GM23248 (cell line): Measurements from ENCODE around the gene MCOLN1. TPM values are rescaled to one million over a fixed set of nuclear protein-coding genes. Genes with fewer than 3 reads are reported as not detected.
"Not testable (repeated sequence)": the region's sequence is repeated elsewhere in the genome, so short reads cannot be mapped to it uniquely, and the experiment has no call there.

ENCODE experiments used
- DNase-seq: peaks from one replicate; pipeline ENCODE4 v3.0.0-alpha.2; 2015
- H2AFZ ChIP-seq: fragments of 200-600 bp; sonication (generic); 2 replicates; pipeline ENCODE4 v1.6.1; 2016; ENCODE audit warnings: antibody characterized with exemption
- H3F3A ChIP-seq: fragments of 200-600 bp; sonication (generic); 2 replicates; pipeline ENCODE4 v1.6.1; 2016; ENCODE audit warnings: mild to moderate bottlenecking, antibody characterized with exemption, mixed run types; ENCODE audit not compliant: insufficient read depth
- H3K27ac ChIP-seq: fragments of 200-600 bp; sonication (generic); 2 replicates; pipeline ENCODE4 v1.5.1; 2016; ENCODE audit warnings: mild to moderate bottlenecking
- H3K27me3 ChIP-seq: fragments of 200-600 bp; sonication (generic); replicated peaks from 2 replicates; pipeline ENCODE4 v1.6.1; 2016; ENCODE audit warnings: mild to moderate bottlenecking; ENCODE audit not compliant: insufficient read depth
- H3K36me3 ChIP-seq: fragments of 200-600 bp; sonication (generic); 2 replicates; pipeline ENCODE4 v1.6.1; 2016; ENCODE audit warnings: low read depth, mild to moderate bottlenecking
- H3K4me1 ChIP-seq: fragments of 200-600 bp; sonication (generic); 2 replicates; pipeline ENCODE4 v1.6.1; 2016; ENCODE audit warnings: mild to moderate bottlenecking; ENCODE audit not compliant: insufficient read depth
- H3K4me2 ChIP-seq: fragments of 200-600 bp; sonication (generic); one replicate; pipeline ENCODE4 v1.6.1; 2016; ENCODE audit warnings: mild to moderate bottlenecking; ENCODE audit not compliant: unreplicated experiment
- H3K4me3 ChIP-seq: fragments of 200-600 bp; sonication (generic); 2 replicates; pipeline ENCODE4 v1.5.1; 2016; ENCODE audit warnings: mild to moderate bottlenecking
- H3K79me2 ChIP-seq: fragments of 200-600 bp; sonication (generic); 2 replicates; pipeline ENCODE4 v1.6.1; 2016; ENCODE audit warnings: mild to moderate bottlenecking; ENCODE audit not compliant: insufficient read depth
- H3K9ac ChIP-seq: fragments of 200-600 bp; sonication (generic); 2 replicates; pipeline ENCODE4 v1.6.1; 2016; ENCODE audit warnings: mild to moderate bottlenecking
- H3K9me2 ChIP-seq: fragments of 200-600 bp; sonication (generic); 2 replicates; pipeline ENCODE4 v1.6.1; 2016; ENCODE audit warnings: mixed run types, mild to moderate bottlenecking, moderate library complexity; ENCODE audit not compliant: insufficient read depth
- H3K9me3 ChIP-seq: fragments of 200-600 bp; sonication (generic); one replicate; pipeline ENCODE4 v1.6.1; 2017; ENCODE audit warnings: low read depth
- H4K20me1 ChIP-seq: fragments of 200-600 bp; sonication (generic); 2 replicates; pipeline ENCODE4 v1.6.0; 2016; ENCODE audit not compliant: insufficient read depth
- EZH2 ChIP-seq: fragments of 200-600 bp; sonication (generic); IDR thresholded peaks from 2 replicates; pipeline ENCODE4 v1.6.1; 2018; ENCODE audit warnings: antibody characterized with exemption, mild to moderate bottlenecking; ENCODE audit not compliant: insufficient read depth, poor library complexity, severe bottlenecking
- EZH2phosphoT487 ChIP-seq: fragments of 200-600 bp; sonication (generic); IDR thresholded peaks from 2 replicates; pipeline ENCODE4 v1.6.1; 2018; ENCODE audit warnings: antibody characterized with exemption, moderate library complexity, mild to moderate bottlenecking, low read depth; ENCODE audit not compliant: insufficient read depth
- WGBS, 2 experiments: methylation state at CpG; one replicate each; pipeline ENCODE4 v1.1.6; 2015 to 2017; ENCODE audit warnings: low lambda C conversion rate in 2 of 2, low coverage in 1 of 2; ENCODE audit errors: missing lambda C conversion rate in 2 of 2; 5-methylcytosine and 5-hydroxymethylcytosine counted together
- in situ Hi-C: fragments of 300-500 bp; cut with MboI; formaldehyde crosslinking; loops from 2 replicates; pipeline ENCODE4 v1.15.0; 2020
- polyA plus RNA-seq: library from polyadenylated mRNA; unstranded; fragments of >200 nt; fragmentation: Nextera tagmentation; extraction: Ambion mirVana; gene quantifications from 2 replicates; pipeline ENCODE4 v1.2.1, GENCODE V29; 2016
- total RNA-seq: library from RNA; depleted of rRNA; stranded (reverse); fragments of >200 nt; shearing (Covaris generic); gene quantifications from 2 replicates; pipeline ENCODE4 v1.2.3, GENCODE V29; 2014

Gene MCOLN1
- total and polyA plus RNA-seq, 2 experiments from 2014 or later, result 4.9 to 28.6 TPM

- Histone ChIP-seq H3K9ac (peak overlapping the region; percentile 89), H3K4me1 (no peaks in the 10 kb centered on the region), H3K27me3 (no peaks in the 10 kb centered on the region), H3K9me3 (no peaks in the 10 kb centered on the region), H3K79me2 (peaks cover 4% of the 10 kb centered on the region; the same call in 1 of the 2 replicates), H3K27ac (no peak overlapping the region), H3K9me2 (no peaks in the 10 kb centered on the region), H4K20me1 (no peaks in the 10 kb centered on the region), H3K4me3 (peak overlapping the region; percentile 94), H3K36me3 (peaks cover 6% of the 10 kb centered on the region; the same call in 1 of the 2 replicates), H3K4me2 (peak overlapping the region; percentile 91), H2AFZ (peak overlapping the region; percentile 94), H3F3A (0 out of 2 replicates have a peak, but pooled peaks cover 5% of the 10 kb centered on the region)
- WGBS, 2 experiments, result 30 to 33% methylated on average over 28 to 30 of the region's 30 CpGs
- in situ Hi-C loops, result no loop called here
- no peak for DNase-seq
- TF ChIP-seq EZH2, result no peak
- TF ChIP-seq EZH2phosphoT487, result no peak
Measured at GRCh38 chr19:7535998-7536695, 13.7 kb downstream of the MCOLN1 start.

- 91 to 96% methylated on average over 5 of the region's 5 CpGs for WGBS, 2 experiments
- H3F3A ChIP-seq, in situ Hi-C loops: not testable (repeated sequence)
Measured at GRCh38 chr19:7538990-7539389, 16.6 kb downstream of the MCOLN1 start.

GRCh38 chr19:7539827-7540425 is 17.5 kb downstream of the MCOLN1 start:
- H3K4me2 ChIP-seq, result no peak overlapping the region
- H3K79me2 ChIP-seq, result peaks cover 4% of the 10 kb centered on the region; the same call in 1 of the 2 replicates
- in situ Hi-C loops, result no loop called here
- no peak overlapping the region for H3K9ac ChIP-seq
- no peaks in the 10 kb centered on the region for H3K9me2 ChIP-seq
- H3K36me3 ChIP-seq, result peaks cover 6% of the 10 kb centered on the region; the same call in 1 of the 2 replicates
- no peaks in the 10 kb centered on the region for H3K4me1 ChIP-seq
- DNase-seq, result no peak
- 98% methylated on average over 27 to 28 of the region's 28 CpGs for WGBS, 2 experiments
- H3K27ac ChIP-seq, result no peak overlapping the region
- no peaks in the 10 kb centered on the region for H3K9me3 ChIP-seq
- no peaks in the 10 kb centered on the region for H4K20me1 ChIP-seq
- TF ChIP-seq EZH2 (no peak), EZH2phosphoT487 (no peak)
- H3K4me3 ChIP-seq, result no peak overlapping the region
- H3F3A ChIP-seq, result no peaks in the 10 kb centered on the region
- no peak overlapping the region for H2AFZ ChIP-seq
- no peaks in the 10 kb centered on the region for H3K27me3 ChIP-seq

More at GRCh38 chr19:7538990-7539389, 16.6 kb downstream of the MCOLN1 start:
- not testable (repeated sequence) for H3K27me3 ChIP-seq, H3K9ac ChIP-seq, H3K27ac ChIP-seq, H3K4me2 ChIP-seq, H3K9me3 ChIP-seq, DNase-seq, H3K9me2 ChIP-seq, H3K4me3 ChIP-seq, H3K4me1 ChIP-seq, H4K20me1 ChIP-seq, H3K36me3 ChIP-seq, H2AFZ ChIP-seq, H3K79me2 ChIP-seq

GRCh38 chr19:7540761-7541474 is 18.5 kb downstream of the MCOLN1 start:
- peaks cover 2% of the 10 kb centered on the region; the same call in 1 of the 2 replicates for H3K79me2 ChIP-seq
- no peak for TF ChIP-seq EZH2phosphoT487
- TF ChIP-seq EZH2, result no peak
- no peaks in the 10 kb centered on the region for H3K9me2 ChIP-seq
- H4K20me1 ChIP-seq, result no peaks in the 10 kb centered on the region
- no peak overlapping the region for H3K9ac ChIP-seq
- peak; percentile 47 for DNase-seq
- in situ Hi-C loops, result no loop called here
- peaks cover 6% of the 10 kb centered on the region; the same call in 1 of the 2 replicates for H3K36me3 ChIP-seq
- H3K4me1 ChIP-seq, result no peaks in the 10 kb centered on the region
- H3K4me2 ChIP-seq, result no peak overlapping the region
- H2AFZ ChIP-seq, result no peak overlapping the region
- no peaks in the 10 kb centered on the region for H3K9me3 ChIP-seq
- no peak overlapping the region for H3K4me3 ChIP-seq
- H3F3A ChIP-seq, result no peaks in the 10 kb centered on the region
- no peak overlapping the region for H3K27ac ChIP-seq
- WGBS, 2 experiments, result 86 to 88% methylated on average over 16 to 38 of the region's 39 CpGs
- no peaks in the 10 kb centered on the region for H3K27me3 ChIP-seq
